GM20431 (cell line): ENCODE results near the gene ZNF407.

Source experiments
- in situ Hi-C: fragments of 300-500 bp; cut with MseI, MboI; formaldehyde crosslinking; loops from one replicate; pipeline ENCODE4 v1.15.0; 2020; ENCODE audit warnings: low sequenced_read_pairs; ENCODE audit not compliant: unreplicated experiment

Gene ZNF407

DNA sequence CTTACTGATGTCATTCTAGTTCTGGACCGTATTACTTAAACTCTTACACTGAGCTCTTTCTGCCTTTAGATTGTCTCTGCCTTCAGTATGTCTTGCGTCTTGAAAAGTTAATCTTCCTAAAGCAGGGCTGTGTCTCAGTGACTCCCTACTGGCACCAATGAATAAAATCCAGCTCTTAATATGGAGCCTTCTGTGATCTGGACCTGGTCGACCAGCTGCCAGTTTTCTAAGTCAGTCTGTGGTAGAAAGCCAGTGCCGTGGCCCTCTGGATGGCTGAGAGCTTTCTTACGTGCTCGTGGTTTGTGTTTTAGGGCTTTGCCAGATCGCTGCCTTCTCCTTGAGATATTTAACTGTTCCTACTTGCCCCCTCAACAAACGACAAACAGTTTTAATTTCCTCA lies 26.8 kb downstream of the ZNF407 start:
- in situ Hi-C loops = no loop called here

DNA sequence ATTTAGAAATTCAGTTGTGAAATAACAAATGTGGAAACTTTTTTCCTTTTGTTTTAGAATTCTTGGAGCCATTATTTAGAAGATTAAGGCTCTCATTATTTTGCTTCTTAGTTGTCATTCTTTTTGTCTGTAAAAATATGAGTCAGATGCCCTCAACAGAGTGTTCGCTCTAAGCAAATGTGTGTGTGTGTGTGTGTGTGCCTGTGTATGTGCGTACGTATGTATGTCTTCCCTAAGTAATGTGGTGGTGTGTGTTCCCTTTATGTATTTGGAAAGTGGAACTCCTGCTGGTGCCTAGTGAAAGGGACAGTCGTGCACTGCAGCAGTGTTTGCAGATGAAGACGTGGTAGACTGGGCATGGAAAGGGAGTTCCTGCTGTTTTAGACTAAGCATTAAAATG lies 27.5 kb downstream of the ZNF407 start:
- in situ Hi-C loops = no loop called here

DNA sequence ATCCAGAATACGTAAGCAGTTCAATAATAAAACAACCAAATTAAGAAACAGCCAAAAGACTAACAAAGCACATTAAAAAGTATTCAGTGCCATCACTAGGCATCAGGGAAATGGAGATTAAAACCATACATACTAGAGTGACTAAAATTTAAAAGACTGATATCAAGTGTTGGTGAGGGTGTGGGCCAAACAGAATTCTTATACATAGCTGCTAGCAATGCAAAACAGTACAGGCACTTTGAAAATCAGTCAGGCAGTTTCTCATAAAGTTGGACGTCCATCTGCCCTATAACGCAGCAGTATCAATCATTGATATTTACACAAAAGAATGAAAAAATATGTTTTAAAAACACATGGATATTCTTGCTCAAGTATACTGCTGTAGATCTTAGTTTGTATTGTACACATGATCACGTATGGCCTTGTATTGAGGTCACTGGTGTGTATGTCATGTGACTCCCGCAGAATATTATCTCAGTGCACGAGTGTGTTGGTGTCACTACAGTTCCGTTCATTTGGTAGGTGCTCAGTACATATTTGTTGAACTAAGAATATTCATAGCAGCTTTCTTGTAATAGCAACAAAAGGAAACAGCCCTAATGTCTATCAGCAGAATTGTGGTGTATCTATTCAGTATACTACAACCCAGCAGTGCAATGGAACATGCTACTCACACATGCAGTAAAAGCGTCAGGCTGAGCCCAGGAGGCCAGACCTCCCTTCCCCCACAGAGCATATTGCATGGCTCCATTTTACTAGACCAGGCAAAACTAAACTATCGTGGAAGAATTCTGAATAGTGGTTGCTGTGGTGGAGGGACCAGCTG lies 28.6 kb downstream of the ZNF407 start:
- in situ Hi-C loops = no loop called here

DNA sequence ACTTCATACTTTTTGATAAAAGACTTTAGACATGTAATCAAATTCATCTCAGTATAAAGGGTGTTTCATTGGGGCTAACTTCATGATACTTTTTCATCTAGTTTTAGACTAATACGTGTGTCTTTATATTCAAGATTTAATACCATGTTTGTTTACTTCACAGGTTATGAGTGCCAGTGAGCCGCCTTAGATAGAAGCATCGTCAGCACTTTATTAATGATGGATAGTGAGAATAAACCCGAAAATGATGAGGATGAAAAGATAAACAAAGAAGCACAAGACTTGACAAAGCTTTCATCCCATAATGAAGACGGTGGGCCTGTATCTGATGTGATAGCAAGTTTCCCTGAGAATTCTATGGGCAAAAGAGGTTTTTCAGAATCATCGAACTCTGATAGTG lies 33.1 kb downstream of the ZNF407 start:
- in situ Hi-C loops = no loop called here

DNA sequence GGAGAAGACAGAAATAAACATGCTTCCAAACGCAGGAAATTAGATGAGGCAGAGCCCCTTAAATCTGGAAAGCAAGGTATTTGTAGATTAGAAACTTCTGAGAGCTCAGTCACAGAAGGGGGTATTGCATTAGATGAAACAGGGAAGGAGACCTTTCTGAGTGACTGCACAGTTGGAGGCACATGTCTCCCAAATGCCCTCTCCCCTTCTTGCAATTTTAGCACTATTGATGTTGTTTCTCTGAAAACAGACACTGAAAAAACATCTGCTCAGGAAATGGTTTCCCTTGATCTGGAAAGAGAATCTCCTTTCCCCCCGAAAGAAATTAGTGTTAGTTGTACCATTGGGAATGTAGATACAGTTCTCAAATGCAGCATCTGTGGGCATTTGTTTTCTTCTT lies 33.5 kb downstream of the ZNF407 start:
- in situ Hi-C loops = no loop called here

DNA sequence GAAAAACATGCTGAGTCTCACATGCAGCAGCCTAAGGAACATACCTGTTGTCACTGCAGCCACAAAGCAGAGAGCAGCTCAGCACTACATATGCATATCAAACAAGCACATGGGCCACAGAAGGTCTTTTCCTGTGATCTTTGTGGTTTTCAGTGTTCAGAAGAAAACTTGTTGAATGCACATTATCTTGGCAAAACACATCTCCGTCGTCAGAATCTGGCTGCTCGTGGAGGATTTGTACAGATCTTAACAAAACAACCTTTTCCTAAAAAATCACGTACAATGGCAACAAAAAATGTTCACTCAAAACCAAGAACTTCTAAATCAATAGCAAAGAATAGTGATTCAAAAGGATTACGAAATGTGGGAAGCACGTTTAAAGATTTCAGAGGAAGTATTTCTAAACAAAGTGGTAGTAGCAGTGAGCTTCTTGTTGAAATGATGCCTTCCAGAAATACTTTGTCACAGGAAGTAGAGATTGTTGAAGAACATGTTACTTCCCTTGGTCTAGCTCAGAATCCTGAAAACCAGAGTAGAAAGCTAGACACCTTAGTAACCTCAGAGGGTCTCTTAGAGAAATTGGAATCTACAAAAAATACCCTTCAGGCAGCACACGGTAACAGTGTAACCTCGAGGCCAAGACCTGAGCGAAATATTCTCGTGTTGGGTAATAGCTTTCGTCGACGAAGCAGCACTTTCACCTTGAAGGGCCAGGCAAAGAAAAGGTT lies 34.1 kb downstream of the ZNF407 start:
- in situ Hi-C loops = no loop called here

DNA sequence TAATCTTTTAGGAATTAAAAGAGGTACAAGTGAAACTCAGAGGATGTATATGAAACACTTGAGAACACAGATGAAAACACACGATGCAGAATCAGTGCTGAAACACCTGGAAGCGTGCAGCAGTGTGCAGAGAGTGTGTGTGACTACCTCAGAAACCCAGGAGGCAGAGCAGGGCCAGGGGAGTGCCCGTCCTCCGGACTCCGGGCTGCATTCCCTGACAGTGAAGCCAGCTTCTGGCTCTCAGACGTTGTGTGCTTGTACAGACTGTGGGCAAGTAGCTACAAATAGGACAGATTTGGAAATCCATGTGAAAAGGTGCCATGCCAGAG lies 34.6 kb downstream of the ZNF407 start:
- in situ Hi-C loops = no loop called here

DNA sequence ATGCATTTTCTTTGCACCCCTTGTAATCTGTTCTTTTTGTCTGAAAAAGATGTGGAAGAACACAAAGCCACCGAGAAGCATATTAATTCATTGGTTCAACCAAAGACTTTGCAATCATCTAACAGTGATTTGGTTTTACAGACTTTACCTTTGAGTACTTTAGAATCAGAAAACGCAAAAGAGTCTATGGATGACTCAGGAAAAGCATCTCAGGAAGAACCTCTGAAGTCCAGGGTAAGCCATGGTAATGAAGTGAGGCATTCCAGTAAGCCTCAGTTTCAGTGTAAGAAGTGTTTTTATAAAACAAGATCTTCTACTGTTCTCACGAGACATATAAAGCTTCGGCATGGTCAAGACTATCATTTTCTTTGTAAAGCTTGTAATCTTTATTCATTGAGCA lies 35.2 kb downstream of the ZNF407 start:
- in situ Hi-C loops = no loop called here

DNA sequence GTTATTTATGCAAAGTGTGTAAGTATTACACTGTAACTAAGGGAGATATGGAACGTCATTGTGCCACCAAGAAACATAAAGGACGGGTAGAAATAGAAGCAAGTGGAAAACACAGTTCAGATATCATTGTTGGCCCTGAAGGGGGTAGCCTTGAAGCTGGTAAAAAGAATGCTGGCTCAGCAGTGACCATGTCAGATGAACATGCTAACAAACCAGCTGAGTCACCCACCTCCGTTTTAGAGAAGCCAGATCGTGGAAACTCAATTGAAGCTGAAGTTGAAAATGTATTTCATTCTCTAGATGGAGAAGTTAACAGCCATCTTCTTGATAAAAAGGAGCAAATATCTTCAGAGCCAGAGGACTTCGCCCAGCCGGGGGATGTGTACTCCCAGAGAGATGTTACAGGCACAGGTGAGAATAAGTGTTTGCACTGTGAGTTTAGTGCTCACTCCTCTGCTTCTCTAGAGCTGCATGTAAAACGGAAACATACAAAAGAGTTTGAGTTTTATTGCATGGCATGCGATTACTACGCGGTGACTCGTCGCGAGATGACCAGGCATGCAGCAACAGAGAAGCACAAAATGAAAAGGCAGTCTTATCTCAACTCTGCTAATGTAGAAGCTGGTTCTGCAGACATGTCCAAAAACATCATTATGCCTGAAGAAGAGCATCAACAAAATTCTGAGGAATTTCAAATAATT lies 36.1 kb downstream of the ZNF407 start:
- in situ Hi-C loops = no loop called here

DNA sequence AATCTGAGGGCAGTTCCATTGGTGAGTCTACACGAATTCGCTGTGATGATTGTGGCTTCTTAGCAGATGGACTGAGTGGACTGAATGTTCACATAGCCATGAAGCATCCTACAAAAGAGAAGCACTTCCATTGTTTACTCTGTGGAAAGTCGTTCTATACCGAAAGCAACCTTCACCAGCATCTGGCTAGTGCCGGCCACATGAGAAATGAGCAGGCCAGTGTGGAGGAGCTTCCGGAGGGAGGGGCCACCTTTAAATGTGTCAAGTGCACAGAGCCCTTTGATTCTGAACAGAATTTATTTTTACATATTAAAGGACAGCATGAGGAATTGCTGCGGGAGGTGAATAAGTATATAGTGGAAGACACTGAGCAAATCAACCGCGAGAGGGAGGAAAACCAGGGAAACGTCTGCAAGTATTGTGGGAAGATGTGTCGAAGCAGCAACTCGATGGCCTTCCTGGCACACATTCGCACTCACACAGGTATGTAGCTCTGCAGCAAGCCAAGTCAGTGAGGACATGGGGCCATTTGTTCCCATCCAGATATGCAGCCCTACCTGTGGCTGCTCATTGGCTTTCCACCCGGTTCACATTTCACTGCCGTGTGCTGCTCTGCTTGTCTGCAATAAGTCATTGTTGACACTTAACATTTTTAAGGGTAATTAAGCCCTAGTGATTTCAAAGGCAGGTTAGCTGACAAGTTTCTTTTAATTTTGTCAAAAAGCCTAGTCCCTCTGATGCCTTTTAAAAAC lies 37.7 kb downstream of the ZNF407 start:
- in situ Hi-C loops = no loop called here

DNA sequence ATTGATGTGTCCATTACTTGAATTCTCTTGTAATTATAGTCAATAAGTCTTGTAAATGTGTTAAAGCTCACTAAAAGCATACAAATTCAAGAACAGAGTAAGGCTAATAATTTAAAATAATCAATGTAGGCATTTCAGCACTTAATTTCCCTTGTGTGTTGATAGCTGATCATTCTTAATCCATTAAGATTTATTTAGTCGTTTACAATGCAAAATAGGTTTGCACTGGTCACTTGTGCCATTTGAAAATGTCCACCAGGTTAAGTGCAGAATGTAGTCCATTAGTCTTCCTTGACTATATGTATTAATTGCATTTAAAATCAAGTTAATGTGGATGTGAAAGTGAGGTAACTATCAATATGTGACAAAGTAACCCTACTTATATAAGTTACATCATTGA lies 39.4 kb downstream of the ZNF407 start:
- in situ Hi-C loops = no loop called here

DNA sequence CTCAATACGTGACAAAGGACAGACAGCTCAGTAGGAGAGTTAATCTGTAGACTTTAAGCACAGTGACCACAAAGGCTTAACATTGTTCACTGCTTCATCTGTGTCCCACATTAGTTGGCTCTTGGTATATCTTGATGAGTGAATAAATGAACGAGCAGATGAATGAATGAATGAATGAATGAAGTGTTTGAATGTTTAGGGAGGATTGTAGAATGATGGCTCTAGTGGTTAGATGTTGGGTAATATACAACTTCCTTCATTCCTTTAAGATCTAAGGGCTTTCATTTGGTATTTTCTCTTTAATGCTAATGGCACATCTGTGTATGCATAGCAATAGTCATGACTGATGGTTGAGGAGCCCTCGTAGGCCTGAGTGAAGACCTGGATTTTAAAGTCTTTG lies 40.5 kb downstream of the ZNF407 start:
- in situ Hi-C loops = no loop called here

DNA sequence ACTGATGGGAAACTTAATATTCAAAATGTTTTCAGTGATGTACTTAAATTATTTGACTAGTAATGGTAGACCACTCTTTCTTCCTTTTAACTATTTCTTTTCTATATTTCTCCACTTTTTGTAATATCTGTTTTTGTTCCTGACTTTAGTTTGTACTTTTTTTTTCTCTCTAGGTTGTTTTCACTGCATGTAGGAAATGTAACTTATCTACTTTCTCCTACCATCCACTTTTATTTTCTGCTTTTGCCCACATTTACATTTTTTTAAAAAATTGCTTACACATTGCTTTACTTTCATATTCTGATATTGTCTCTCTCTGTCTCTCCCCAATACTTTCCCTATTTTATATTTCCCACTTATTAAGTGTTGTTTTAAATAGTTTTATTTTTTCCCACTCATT lies 47.0 kb downstream of the ZNF407 start:
- in situ Hi-C loops = no loop called here

DNA sequence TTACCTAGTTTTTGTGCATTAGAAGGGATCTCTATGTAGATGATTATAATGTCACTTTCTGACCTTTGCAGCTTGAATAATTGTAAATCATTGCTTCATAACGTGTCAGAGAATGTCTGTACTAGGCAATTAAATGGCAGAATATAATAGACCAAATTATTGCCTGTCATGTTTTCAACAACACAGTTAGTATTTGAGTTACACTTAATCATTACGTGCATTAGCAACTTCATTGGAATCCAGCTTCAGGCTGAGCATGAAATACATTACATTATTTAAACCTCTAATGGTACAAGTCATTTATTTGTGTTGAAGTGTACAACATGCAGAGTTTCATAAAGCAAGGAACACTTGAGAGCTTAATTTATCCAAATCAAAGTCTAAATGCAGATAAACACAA lies 48.0 kb downstream of the ZNF407 start:
- in situ Hi-C loops = no loop called here

DNA sequence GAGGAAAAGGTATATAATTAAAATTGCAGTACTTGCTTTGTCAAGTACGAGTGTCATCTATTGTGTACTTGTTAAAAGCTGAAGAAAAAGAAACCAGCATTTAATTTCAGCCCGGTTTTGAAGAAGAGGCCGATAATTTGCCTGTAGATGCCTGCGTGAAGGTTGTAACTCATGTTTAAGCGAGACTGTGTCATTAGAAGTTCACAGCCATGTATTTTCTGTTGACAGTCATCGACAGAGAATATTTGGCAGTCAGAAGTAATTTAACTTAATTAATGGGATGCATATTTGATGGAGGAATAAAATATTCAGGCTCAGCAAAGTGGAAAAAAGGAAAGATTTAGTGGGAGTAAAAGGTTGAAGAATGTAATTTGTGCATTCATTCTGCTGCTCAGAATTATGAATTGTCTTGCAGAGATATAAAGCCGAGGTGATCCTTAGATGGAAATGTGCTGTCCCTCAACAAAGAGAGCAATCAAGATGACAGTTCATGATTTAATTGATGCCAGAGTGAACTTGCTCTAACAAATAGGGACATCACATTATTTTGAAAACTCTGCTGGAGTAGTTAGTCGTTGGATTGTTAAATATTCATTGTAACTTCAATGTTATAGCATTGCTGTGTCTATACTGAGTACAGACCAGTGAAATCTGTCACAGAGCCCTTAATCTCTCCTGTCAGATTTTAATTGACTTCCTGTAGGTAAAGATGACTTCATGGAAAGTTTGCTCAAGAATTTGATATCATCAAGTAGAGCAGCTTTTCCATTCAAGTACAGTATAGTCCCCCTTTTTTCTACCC lies 53.9 kb downstream of the ZNF407 start:
- in situ Hi-C loops = loop anchor here (25.0 kb wide), 2 partner anchors 311 to 811 kb away; no protein-coding TSS in a partner anchor

DNA sequence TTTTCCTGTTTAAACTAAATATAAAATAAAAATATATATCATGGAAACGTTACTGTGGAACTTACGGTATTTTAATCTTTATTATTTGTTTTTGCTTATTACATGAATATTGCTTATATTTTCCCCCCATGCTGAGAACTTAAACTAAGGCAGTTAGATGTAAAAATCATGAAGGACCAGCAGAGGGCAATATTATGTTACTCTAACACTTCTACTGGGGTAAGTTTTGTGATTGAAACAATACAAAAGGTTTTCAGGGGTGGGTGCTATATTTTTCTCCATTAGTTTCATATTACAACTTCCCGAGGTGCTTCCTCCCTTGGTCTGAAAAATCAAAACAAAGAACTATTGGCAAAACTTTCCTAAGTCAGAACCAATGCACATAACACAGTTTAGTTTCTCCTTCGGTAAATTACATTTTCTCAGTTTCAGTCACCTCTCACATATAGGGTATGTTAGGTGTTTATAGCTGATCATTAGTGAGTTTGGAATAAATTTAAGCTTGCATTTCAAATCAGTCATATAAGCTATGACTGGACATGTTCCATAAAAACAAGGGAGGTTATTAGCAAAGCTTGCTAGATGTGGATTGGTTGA lies 54.8 kb downstream of the ZNF407 start:
- in situ Hi-C loops = loop anchor here (25.0 kb wide), 2 partner anchors 310 to 810 kb away; no protein-coding TSS in a partner anchor

DNA sequence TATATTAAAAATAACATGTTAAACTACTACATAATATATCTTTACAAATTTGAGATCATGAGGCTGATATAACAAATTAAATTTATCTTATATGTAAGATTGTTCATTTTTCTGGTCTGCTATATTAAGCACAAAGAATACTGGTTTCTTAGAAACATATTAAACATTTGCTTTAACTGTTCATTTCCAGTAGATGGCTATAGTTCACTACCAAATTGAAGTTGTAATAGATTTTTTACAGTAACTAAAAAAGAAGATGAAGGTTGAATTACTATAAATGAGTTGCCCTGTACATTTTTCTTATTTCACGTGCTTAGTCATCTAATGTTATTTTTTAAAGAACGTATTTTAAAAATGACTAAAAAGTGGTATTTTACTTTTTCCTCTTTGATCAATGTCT lies 57.0 kb downstream of the ZNF407 start:
- in situ Hi-C loops = loop anchor here (25.0 kb wide), 2 partner anchors 308 to 808 kb away; no protein-coding TSS in a partner anchor

DNA sequence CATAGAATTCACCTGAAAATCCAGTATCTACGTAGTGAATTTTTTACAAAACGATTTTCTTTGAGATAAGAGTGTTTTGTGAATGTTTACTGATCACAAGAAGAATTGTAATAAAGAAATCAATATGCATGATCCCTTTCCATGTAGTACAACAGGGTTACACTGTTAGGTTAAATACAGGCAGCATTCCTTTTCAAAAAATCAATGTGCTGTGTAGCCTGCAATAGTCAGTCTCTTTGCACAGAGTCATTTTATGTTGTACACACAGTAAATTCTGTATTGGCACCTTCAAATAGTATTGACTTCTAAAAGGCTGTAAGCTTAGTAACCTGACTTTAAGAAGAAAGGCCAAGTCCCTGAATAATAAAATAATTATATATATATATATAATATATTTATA lies 63.3 kb downstream of the ZNF407 start:
- in situ Hi-C loops = loop anchor here (25.0 kb wide), 2 partner anchors 301 to 801 kb away; no protein-coding TSS in a partner anchor

DNA sequence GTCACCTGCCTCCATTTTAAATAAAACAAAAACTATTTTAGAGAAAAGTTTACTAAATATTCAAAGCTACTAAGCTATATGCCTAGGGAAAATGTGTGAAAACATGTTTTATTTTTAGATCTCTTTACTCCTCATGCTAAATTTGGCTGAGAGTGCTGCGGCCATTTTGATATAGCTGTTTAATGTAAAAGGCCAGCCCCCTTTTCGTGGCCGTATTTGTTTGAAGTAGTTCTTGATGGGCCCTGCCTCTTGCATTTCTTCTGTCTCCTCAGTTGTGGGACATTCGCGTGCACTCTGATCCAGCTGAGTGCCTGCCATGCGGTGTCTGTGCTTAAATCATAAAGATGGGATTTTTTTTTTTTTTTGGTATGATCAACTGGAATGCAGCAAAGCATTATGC lies 64.0 kb downstream of the ZNF407 start:
- in situ Hi-C loops = loop anchor here (25.0 kb wide), 2 partner anchors 301 to 801 kb away; no protein-coding TSS in a partner anchor
